B cell (primary cell): ENCODE results near the gene ENO1. TPM values are rescaled to one million over a fixed set of nuclear protein-coding genes. Genes with fewer than 3 reads are reported as not detected.
A peak's percentile ranks its signal among the peaks of the same experiment; 100 is the strongest.

Experiments
- ATAC-seq: fragments of 200-7000 bp; cut with Tn5 transposase; one replicate; pipeline ENCODE4 v1.10.0; 2021; ENCODE audit warnings: low read depth, mild to moderate bottlenecking, moderate number of reproducible peaks, moderate library complexity
- CTCF ChIA-PET: fragments of 350-600 bp; sonication (Branson Sonifier 250); formaldehyde crosslinking; loops from one replicate; lab custom pipeline; 2021; ENCODE audit warnings: antibody characterized with exemption, inconsistent platforms; lab: Charles Lee
- POLR2A ChIA-PET: fragments of 350-600 bp; sonication (Branson Sonifier 250); formaldehyde crosslinking; loops from one replicate; lab custom pipeline; 2021; ENCODE audit warnings: antibody characterized with exemption; lab: Charles Lee
- DNase-seq: peaks from one replicate; pipeline ENCODE4 v3.0.0; 2013
- H2AFZ ChIP-seq: 2 replicates; pipeline ENCODE4 v1.6.1; 2012; ENCODE audit warnings: mild to moderate bottlenecking, low read depth, low read length; ENCODE audit not compliant: insufficient read depth, poor library complexity, severe bottlenecking
- H3K27ac ChIP-seq, 2 donors: 1 replicate in 1 of 2; 2 replicates in 1 of 2; pipeline ENCODE4 v1.5.1; 2012 to 2013; ENCODE audit warnings: low read length in 2 of 2, mild to moderate bottlenecking in 2 of 2, moderate library complexity in 1 of 2
- H3K27me3 ChIP-seq, 4 experiments: fragments of 200-600 bp in 1 of 4; sonication (generic) in 1 of 4; replicated peaks in 1 of 4; 1 replicate in 2 of 4; 2 replicates in 2 of 4; pipeline versions ENCODE4 v1.6.1 to v1.7.0; 2013 to 2016; ENCODE audit warnings: low read length in 3 of 4, mild to moderate bottlenecking in 2 of 4, mixed read lengths in 1 of 4, moderate library complexity in 1 of 4; ENCODE audit not compliant: insufficient read depth in 4 of 4, control insufficient read depth in 3 of 4; ENCODE audit errors: control extremely low read depth in 1 of 4
- H3K36me3 ChIP-seq, 2 experiments: replicated peaks in 1 of 2; 1 replicate in 1 of 2; 2 replicates in 1 of 2; pipeline versions ENCODE4 v1.6.1 to v1.7.1; 2013; ENCODE audit warnings: low read length in 1 of 2; ENCODE audit not compliant: insufficient read depth in 2 of 2, control insufficient read depth in 1 of 2; ENCODE audit errors: control extremely low read depth in 1 of 2, extremely low read depth in 1 of 2
- H3K4me1 ChIP-seq, 2 donors: fragments of 200-600 bp in 1 of 2; sonication (generic) in 1 of 2; 1 replicate in 1 of 2; 2 replicates in 1 of 2; pipeline versions ENCODE4 v1.5.1 to v1.6.1; 2013 to 2017; ENCODE audit warnings: low read length in 2 of 2; ENCODE audit not compliant: control insufficient read depth in 2 of 2, insufficient read depth in 2 of 2
- H3K4me2 ChIP-seq: replicated peaks from 2 replicates; pipeline ENCODE3; 2012; ENCODE audit warnings: mild to moderate bottlenecking, low read depth, low read length; ENCODE audit not compliant: poor library complexity, severe bottlenecking
- H3K4me3 ChIP-seq, 5 experiments: fragments of 200-600 bp in 1 of 5; sonication (generic) in 1 of 5; 1 replicate in 3 of 5; 2 replicates in 2 of 5; pipeline versions ENCODE4 v1.5.1 to v1.7.0; 2011 to 2016; ENCODE audit warnings: low read length in 4 of 5, mild to moderate bottlenecking in 4 of 5, low read depth in 2 of 5, control low read depth in 1 of 5, moderate library complexity in 1 of 5; ENCODE audit not compliant: insufficient read depth in 1 of 5; ENCODE audit errors: control extremely low read depth in 1 of 5, extremely low read depth in 1 of 5
- H3K79me2 ChIP-seq: fragments of 200-600 bp; sonication (generic); one replicate; pipeline ENCODE4 v1.6.0; 2016; ENCODE audit warnings: low read length; ENCODE audit not compliant: control insufficient read depth, insufficient read depth
- H3K9ac ChIP-seq: fragments of 200-600 bp; sonication (generic); 2 replicates; pipeline ENCODE4 v1.6.1; 2017; ENCODE audit warnings: mild to moderate bottlenecking, low read length, moderate library complexity
- H3K9me3 ChIP-seq, 3 donors: one replicate each; pipeline versions ENCODE4 v1.6.1 to v1.7.1; 2013; ENCODE audit warnings: low read length in 2 of 3; ENCODE audit not compliant: control insufficient read depth in 2 of 3, insufficient read depth in 1 of 3; ENCODE audit errors: control extremely low read depth in 1 of 3
- H4K20me1 ChIP-seq: 2 replicates; pipeline ENCODE4 v1.6.0; 2012; ENCODE audit warnings: mild to moderate bottlenecking, low read length; ENCODE audit not compliant: insufficient read depth, control insufficient read depth, poor library complexity, severe bottlenecking
- H3K27ac Mint-ChIP-seq: one replicate; pipeline ENCODE4 v1.8.0; 2021; ENCODE audit warnings: mixed read lengths
- H3K27me3 Mint-ChIP-seq: one replicate; pipeline ENCODE4 v1.8.0; 2021; ENCODE audit warnings: mixed read lengths
- H3K4me1 Mint-ChIP-seq: one replicate; pipeline ENCODE4 v1.8.0; 2021; ENCODE audit warnings: mixed read lengths
- H3K4me3 Mint-ChIP-seq: one replicate; pipeline ENCODE4 v1.8.0; 2021; ENCODE audit warnings: mixed read lengths
- H3K9me3 Mint-ChIP-seq: one replicate; pipeline ENCODE4 v1.8.0; 2022; ENCODE audit warnings: mixed read lengths; ENCODE audit not compliant: insufficient read depth
- CTCF ChIP-seq: fragments of 200-600 bp; IDR thresholded peaks from one replicate; pipeline ENCODE4 v1.8.0; 2022; ENCODE audit warnings: antibody characterized with exemption, mild to moderate bottlenecking
- EZH2 ChIP-seq: IDR thresholded peaks from 2 replicates; pipeline ENCODE4 v1.6.1; 2012; ENCODE audit warnings: borderline replicate concordance, low read depth, mild to moderate bottlenecking, moderate library complexity, low read length; ENCODE audit not compliant: insufficient read depth, poor library complexity, severe bottlenecking
- WGBS: methylation state at CpG from one replicate; pipeline ENCODE4 v1.1.5; 2013; ENCODE audit warnings: missing lambda C conversion rate; ENCODE audit not compliant: insufficient coverage; 5-methylcytosine and 5-hydroxymethylcytosine counted together
- intact Hi-C: fragments of 100-400 bp; cut with micrococcal nuclease; formaldehyde crosslinking; loops from one replicate; pipeline ENCODE4 v1.10.0; 2022
- polyA plus RNA-seq: library from polyadenylated mRNA; depleted of rRNA; stranded (reverse); fragments of >200 nt; gene quantifications from 2 replicates; pipeline ENCODE4 v1.2.3, GENCODE V29; 2012
- total RNA-seq, 2 donors: library from RNA; stranded (reverse); fragments of 120-200 nt in 1 of 2; gene quantifications; 1 replicate in 1 of 2; 2 replicates in 1 of 2; pipeline versions ENCODE4 v1.2.3 to v1.2.4, GENCODE V29; 2013 to 2022

ENO1 gene
- total and polyA plus RNA-seq, 2 donors (not counting 1 experiment from before 2014, with no cell fraction given): 193 to 237 TPM

- 89% methylated on average over 3 of the region's 4 CpGs for WGBS
- ChIA-PET CTCF (interaction anchor here (0.5 to 13.0 kb wide), 15 partner anchors 10 to 530 kb away, joined by 3 to 119 read pairs (median 3); partner anchors contain the start of gene ENO1), POLR2A (no interaction called here)
- no peak overlapping the region for H2AFZ ChIP-seq
- TF ChIP-seq CTCF (peak; percentile 67), EZH2 (no peak)
- no peak overlapping the region for H3K27ac Mint-ChIP-seq
- H3K27me3 ChIP-seq: no peaks in the 10 kb centered on the region
- no peaks in the 10 kb centered on the region for H3K79me2 ChIP-seq
- no peak overlapping the region for H3K4me3 ChIP-seq
- H3K4me1 Mint-ChIP-seq: peaks cover 18% of the 10 kb centered on the region
- no peak overlapping the region for H3K27ac ChIP-seq
- H3K9me3 Mint-ChIP-seq: no peaks in the 10 kb centered on the region
- peaks cover 7 to 8% of the 10 kb centered on the region in 2 donors for H3K4me1 ChIP-seq
- H3K4me2 ChIP-seq: no peak overlapping the region
- peak; percentile 55 for DNase-seq
- intact Hi-C loops: no loop called here
- H3K4me3 Mint-ChIP-seq: no peak overlapping the region
- peaks cover 11 to 89% of the 10 kb centered on the region in 2 experiments for H3K36me3 ChIP-seq
- no peak overlapping the region for H3K9ac ChIP-seq
- no peaks in the 10 kb centered on the region for H3K27me3 Mint-ChIP-seq
- H3K9me3 ChIP-seq: no peaks in the 10 kb centered on the region
- peaks cover 15% of the 10 kb centered on the region for H4K20me1 ChIP-seq
- ATAC-seq: peak; percentile 50
Observed at GRCh38 chr1:8862528-8862927, 16.0 kb downstream of the ENO1 start.

DNA sequence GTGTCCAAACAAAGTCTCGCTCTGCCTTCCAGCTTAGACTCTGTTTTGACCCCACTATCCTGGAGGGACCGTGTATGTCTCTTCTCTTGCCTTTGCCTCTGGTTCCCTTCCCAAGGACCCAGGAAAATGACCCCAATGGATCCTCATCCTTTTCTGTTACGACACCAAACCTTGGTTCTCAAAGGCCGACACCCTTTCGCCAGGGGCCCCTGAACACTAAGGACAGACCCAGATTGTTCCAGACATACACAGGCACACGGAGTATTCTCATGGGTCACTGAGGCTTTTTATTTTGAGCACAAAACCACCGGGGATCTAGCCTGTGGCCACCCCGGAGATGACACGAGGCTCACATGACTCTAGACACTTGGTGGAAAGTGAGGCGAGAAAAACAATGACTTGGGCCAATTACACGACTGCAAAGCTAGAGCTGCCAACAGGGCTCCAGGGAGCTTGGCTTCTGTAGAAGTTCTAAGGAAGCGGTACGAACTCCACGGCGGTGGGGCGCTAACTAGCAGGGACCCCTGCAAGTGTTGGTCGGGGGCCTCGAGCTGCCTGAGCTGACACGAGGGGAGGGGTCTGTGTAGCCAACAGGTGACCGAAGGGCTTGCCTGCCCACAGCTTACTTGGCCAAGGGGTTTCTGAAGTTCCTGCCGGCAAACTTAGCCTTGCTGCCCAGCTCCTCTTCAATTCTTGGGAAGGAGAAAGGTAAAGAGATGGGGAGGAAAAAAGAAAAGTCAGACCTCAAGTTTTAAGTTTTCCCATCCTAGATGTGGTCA, 17.6 kb downstream of the ENO1 start:
- Histone ChIP-seq H4K20me1 (peaks cover 15% of the 10 kb centered on the region), H3K4me3 (no peak overlapping the region), H3K27ac (no peak overlapping the region), H3K9ac (no peak overlapping the region), H3K36me3 (peaks cover 8 to 79% of the 10 kb centered on the region in 2 experiments), H3K4me1 (peaks cover 7 to 8% of the 10 kb centered on the region in 2 donors), H2AFZ (no peak overlapping the region), H3K4me2 (no peak overlapping the region), H3K27me3 (no peaks in the 10 kb centered on the region), H3K9me3 (no peaks in the 10 kb centered on the region), H3K79me2 (no peaks in the 10 kb centered on the region)
- H3K9me3 Mint-ChIP-seq: peaks cover 2% of the 10 kb centered on the region
- H3K4me3 Mint-ChIP-seq: no peak overlapping the region
- H3K4me1 Mint-ChIP-seq: peaks cover 18% of the 10 kb centered on the region
- ATAC-seq (no peak), DNase-seq (no peak)
- POLR2A ChIA-PET: no interaction called here
- TF ChIP-seq CTCF (no peak), EZH2 (no peak)
- H3K27me3 Mint-ChIP-seq: no peaks in the 10 kb centered on the region
- intact Hi-C loops: no loop called here
- no peak overlapping the region for H3K27ac Mint-ChIP-seq
- CTCF ChIA-PET: interaction anchor here (0.6 to 13.0 kb wide), 14 partner anchors 12 to 299 kb away, joined by 3 to 119 read pairs (median 3); partner anchors contain the start of gene ENO1
- 77% methylated on average over 20 of the region's 21 CpGs for WGBS
